ENCODE results near the gene SLC22A4. TPM values are rescaled to one million over a fixed set of nuclear protein-coding genes. Genes with fewer than 3 reads are reported as not detected.

The SLC22A4 gene
- total RNA-seq, 2 experiments from 2014 or later: 0.16 to 0.22 TPM

DNA sequence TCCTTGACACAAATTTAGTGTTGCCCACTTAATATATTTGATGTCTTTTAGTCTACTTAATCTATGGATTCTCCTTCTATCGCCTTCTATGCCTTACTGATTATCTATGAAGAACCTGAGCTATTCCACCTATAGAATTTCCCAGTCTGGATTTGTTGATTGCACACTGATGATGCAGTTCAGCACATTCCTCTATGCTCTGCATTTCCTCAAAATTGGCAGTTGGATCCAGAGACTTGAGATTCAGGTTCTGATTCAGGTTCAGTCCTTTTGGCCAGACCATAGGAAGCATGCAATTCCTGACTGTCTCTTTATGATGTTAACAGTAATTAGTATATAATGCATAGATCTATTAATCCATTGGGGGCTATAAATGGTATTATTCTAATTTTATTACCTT, 89.1 kb downstream of the SLC22A4 start:
- H3K9me3 Mint-ChIP-seq: no peaks in the 10 kb centered on the region
- intact Hi-C loops (cut with DNase I, micrococcal nuclease): loop anchor here in 1 of 2 experiments (10.0 kb wide), 1 partner anchor 318 kb away; the partner anchor contains the start of gene IL3
- H3K4me1 Mint-ChIP-seq (ENCODE audit: low read depth): peaks cover 25% of the 10 kb centered on the region
- no peaks in the 10 kb centered on the region for H3K27me3 ChIP-seq (ENCODE audit: control insufficient read depth in 1 of 2, insufficient read depth in 2 of 2, low read length in 2 of 2)
- H3K4me1 ChIP-seq (ENCODE audit: insufficient read depth, low read length): peaks cover 25% of the 10 kb centered on the region
- no peak overlapping the region for H3K27ac Mint-ChIP-seq
- POLR2A ChIA-PET: interaction anchor here (1.9 kb wide), 1 partner anchor 83 kb away, joined by 4 read pairs; no protein-coding TSS in a partner anchor
- no peak overlapping the region for H3K4me3 Mint-ChIP-seq
- TF ChIP-seq, protein P1, sequence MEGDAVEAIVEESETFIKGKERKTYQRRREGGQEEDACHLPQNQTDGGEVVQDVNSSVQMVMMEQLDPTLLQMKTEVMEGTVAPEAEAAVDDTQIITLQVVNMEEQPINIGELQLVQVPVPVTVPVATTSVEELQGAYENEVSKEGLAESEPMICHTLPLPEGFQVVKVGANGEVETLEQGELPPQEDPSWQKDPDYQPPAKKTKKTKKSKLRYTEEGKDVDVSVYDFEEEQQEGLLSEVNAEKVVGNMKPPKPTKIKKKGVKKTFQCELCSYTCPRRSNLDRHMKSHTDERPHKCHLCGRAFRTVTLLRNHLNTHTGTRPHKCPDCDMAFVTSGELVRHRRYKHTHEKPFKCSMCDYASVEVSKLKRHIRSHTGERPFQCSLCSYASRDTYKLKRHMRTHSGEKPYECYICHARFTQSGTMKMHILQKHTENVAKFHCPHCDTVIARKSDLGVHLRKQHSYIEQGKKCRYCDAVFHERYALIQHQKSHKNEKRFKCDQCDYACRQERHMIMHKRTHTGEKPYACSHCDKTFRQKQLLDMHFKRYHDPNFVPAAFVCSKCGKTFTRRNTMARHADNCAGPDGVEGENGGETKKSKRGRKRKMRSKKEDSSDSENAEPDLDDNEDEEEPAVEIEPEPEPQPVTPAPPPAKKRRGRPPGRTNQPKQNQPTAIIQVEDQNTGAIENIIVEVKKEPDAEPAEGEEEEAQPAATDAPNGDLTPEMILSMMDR (IDR thresholded peaks at IDR 0.05): no peak
- H3K27ac ChIP-seq (ENCODE audit: low read depth in 1 of 2, low read length in 2 of 2): no peak overlapping the region
- CTCF ChIA-PET: no interaction called here
- H3K9me3 ChIP-seq (ENCODE audit: control insufficient read depth in 1 of 2, insufficient read depth in 1 of 2, low read length in 2 of 2): no peaks in the 10 kb centered on the region
- no peaks in the 10 kb centered on the region for H3K36me3 Mint-ChIP-seq (ENCODE audit: low read depth)
- no peak overlapping the region for H3K4me3 ChIP-seq (ENCODE audit: low read length)
- DNase-seq (no peak), ATAC-seq (ENCODE audit: poor library complexity) (no peak)
- H3K36me3 ChIP-seq (ENCODE audit: insufficient read depth, low read length): peaks cover 5% of the 10 kb centered on the region
- no peaks in the 10 kb centered on the region for H3K27me3 Mint-ChIP-seq

DNA sequence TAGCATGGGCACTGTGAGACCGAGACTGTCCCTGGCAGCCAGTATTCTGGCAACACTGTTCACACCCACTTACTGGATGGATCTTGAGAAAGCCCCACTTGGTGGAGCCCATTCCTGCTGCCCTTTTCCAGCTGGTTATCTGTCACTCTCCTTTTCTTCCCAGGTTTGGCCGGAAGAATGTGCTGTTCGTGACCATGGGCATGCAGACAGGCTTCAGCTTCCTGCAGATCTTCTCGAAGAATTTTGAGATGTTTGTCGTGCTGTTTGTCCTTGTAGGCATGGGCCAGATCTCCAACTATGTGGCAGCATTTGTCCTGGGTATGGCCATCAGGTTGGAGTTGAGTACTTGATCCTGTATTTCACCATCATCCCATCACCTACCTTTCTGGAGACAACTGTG, 89.8 kb downstream of the SLC22A4 start:
- Mint-ChIP-seq H3K9me3 (no peaks in the 10 kb centered on the region), H3K36me3 (ENCODE audit: low read depth) (no peaks in the 10 kb centered on the region), H3K27me3 (no peaks in the 10 kb centered on the region), H3K27ac (no peak overlapping the region), H3K4me1 (ENCODE audit: low read depth) (peaks cover 25% of the 10 kb centered on the region), H3K4me3 (no peak overlapping the region)
- H3K27ac ChIP-seq (ENCODE audit: low read depth in 1 of 2, low read length in 2 of 2): no peak overlapping the region
- CTCF ChIA-PET: interaction anchor here (7.1 kb wide), 1 partner anchor 116 kb away, joined by 104 read pairs; no protein-coding TSS in a partner anchor
- no peak for ATAC-seq (ENCODE audit: poor library complexity)
- POLR2A ChIA-PET: interaction anchor here (1.9 to 4.6 kb wide), 2 partner anchors 83 to 107 kb away, joined by 4 to 32 read pairs; partner anchors contain the start of gene IRF1
- DNase-seq: no peak
- no peaks in the 10 kb centered on the region for H3K27me3 ChIP-seq (ENCODE audit: control insufficient read depth in 1 of 2, insufficient read depth in 2 of 2, low read length in 2 of 2)
- H3K4me1 ChIP-seq (ENCODE audit: insufficient read depth, low read length): peaks cover 25% of the 10 kb centered on the region
- no peaks in the 10 kb centered on the region for H3K9me3 ChIP-seq (ENCODE audit: control insufficient read depth in 1 of 2, insufficient read depth in 1 of 2, low read length in 2 of 2)
- intact Hi-C loops (cut with DNase I, micrococcal nuclease): loop anchor here (2.0 to 10.0 kb wide), 2 partner anchors 319 to 437 kb away; partner anchors contain the start of gene IL3 (in 1 of the 2)
- H3K36me3 ChIP-seq (ENCODE audit: insufficient read depth, low read length): no peaks in the 10 kb centered on the region
- TF ChIP-seq, protein P1 (IDR thresholded peaks at IDR 0.05): no peak
- H3K4me3 ChIP-seq (ENCODE audit: low read length): no peak overlapping the region

DNA sequence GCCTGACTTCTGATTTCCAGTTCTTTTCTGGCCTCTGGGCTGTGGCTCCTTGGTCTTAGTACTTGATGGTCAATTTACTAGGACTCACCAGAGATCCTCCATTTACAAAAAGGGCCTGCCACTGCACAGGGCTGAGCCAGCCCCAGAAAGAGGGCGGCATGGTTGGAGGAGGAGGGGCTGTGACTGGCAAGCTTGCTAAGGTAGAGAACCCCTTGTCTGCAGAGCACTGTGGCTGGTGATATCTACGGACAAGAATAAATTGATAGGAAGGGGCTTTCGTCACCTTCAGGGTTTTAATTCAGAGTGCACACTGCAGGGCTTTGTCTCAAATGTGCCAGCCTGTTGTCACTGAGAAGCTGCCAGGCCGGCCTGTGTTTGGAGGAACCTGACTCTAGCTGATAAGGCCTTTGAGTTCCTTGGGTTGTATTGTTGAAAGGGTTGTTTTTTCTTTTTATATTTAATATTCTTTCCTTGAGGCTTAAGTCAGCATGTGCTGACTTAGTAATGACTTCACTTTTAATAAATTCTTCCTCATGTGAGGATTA, 90.4 kb downstream of the SLC22A4 start:
- Histone ChIP-seq H3K4me3 (ENCODE audit: low read length) (no peak overlapping the region), H3K27ac (ENCODE audit: low read depth in 1 of 2, low read length in 2 of 2) (no peak overlapping the region), H3K4me1 (ENCODE audit: insufficient read depth, low read length) (peaks cover 27% of the 10 kb centered on the region), H3K36me3 (ENCODE audit: insufficient read depth, low read length) (peaks cover 2% of the 10 kb centered on the region), H3K9me3 (ENCODE audit: control insufficient read depth in 1 of 2, insufficient read depth in 1 of 2, low read length in 2 of 2) (no peaks in the 10 kb centered on the region), H3K27me3 (ENCODE audit: control insufficient read depth in 1 of 2, insufficient read depth in 2 of 2, low read length in 2 of 2) (no peaks in the 10 kb centered on the region)
- CTCF ChIA-PET: interaction anchor here (7.1 kb wide), 1 partner anchor 116 kb away, joined by 104 read pairs; no protein-coding TSS in a partner anchor
- intact Hi-C loops (cut with DNase I, micrococcal nuclease): loop anchor here (1.0 to 10.0 kb wide), 6 partner anchors 38 to 498 kb away; partner anchors contain the start of gene IL3 (in 1 of the 2)
- H3K27me3 Mint-ChIP-seq: no peaks in the 10 kb centered on the region
- TF ChIP-seq, protein P1 (IDR thresholded peaks at IDR 0.05): no peak
- POLR2A ChIA-PET: interaction anchor here (4.6 kb wide), 1 partner anchor 107 kb away, joined by 32 read pairs; the partner anchor contains the start of gene IRF1
- H3K27ac Mint-ChIP-seq: no peak overlapping the region
- no peak overlapping the region for H3K4me3 Mint-ChIP-seq
- H3K36me3 Mint-ChIP-seq (ENCODE audit: low read depth): no peaks in the 10 kb centered on the region
- ATAC-seq (ENCODE audit: poor library complexity) (no peak), DNase-seq (no peak)
- H3K4me1 Mint-ChIP-seq (ENCODE audit: low read depth): peaks cover 25% of the 10 kb centered on the region
- H3K9me3 Mint-ChIP-seq: no peaks in the 10 kb centered on the region
